Panc1 (cell line): ENCODE data around the gene RIMKLA. TPM values are rescaled to one million over a fixed set of nuclear protein-coding genes. Genes with fewer than 3 reads are reported as not detected.

Experiments
- ATAC-seq: fragments of 200-7000 bp; cut with Tn5 transposase; 2 replicates; pipeline ENCODE4 v1.9.1; 2020; ENCODE audit warnings: mild to moderate bottlenecking, moderate library complexity
- BruUV-seq: library from RNA; stranded (reverse); fragments of 400-500 nt; replicated peaks from 2 replicates; lab custom pipeline; 2021; lab: Mats Ljungman, UMichigan
- CTCF ChIA-PET: fragments of 300-600 bp; sonication (Branson Sonifier 250); formaldehyde crosslinking; loops from one replicate; lab custom pipeline; 2022; ENCODE audit warnings: antibody characterized with exemption; lab: Charles Lee
- POLR2A ChIA-PET: fragments of 300-600 bp; sonication (Branson Sonifier 250); formaldehyde crosslinking; loops from one replicate; lab custom pipeline; 2022; ENCODE audit warnings: antibody characterized with exemption; lab: Charles Lee
- DNase-seq: peaks from one replicate; pipeline ENCODE4 v3.0.0-alpha.2; 2010; ENCODE audit warnings: low read depth, low spot score
- H3K27ac ChIP-seq: 2 replicates; pipeline ENCODE4 v1.5.1; 2011; ENCODE audit warnings: mild to moderate bottlenecking, low read length, inconsistent platforms
- H3K27me3 ChIP-seq: fragments of 200-500 bp; sonication (Bioruptor generic); 2 replicates; pipeline ENCODE4 v1.6.0; 2014; ENCODE audit warnings: low read length, inconsistent platforms; ENCODE audit not compliant: control insufficient read depth, insufficient read depth
- H3K36me3 ChIP-seq: fragments of 200-500 bp; sonication (Bioruptor generic); 2 replicates; pipeline ENCODE4 v1.5.1; 2014; ENCODE audit warnings: inconsistent platforms, mild to moderate bottlenecking, low read length, moderate library complexity; ENCODE audit not compliant: control insufficient read depth, insufficient read depth
- H3K4me1 ChIP-seq: 2 replicates; pipeline ENCODE4 v1.5.1; 2011; ENCODE audit warnings: inconsistent platforms, mild to moderate bottlenecking, low read length, moderate library complexity; ENCODE audit not compliant: control insufficient read depth, insufficient read depth
- H3K4me3 ChIP-seq, 2 experiments: 2 replicates each; pipeline ENCODE4 v1.5.1; 2011 to 2012; ENCODE audit warnings: low read depth in 2 of 2, low read length in 2 of 2, mild to moderate bottlenecking in 2 of 2, inconsistent platforms in 1 of 2, moderate library complexity in 1 of 2
- H3K9me3 ChIP-seq: fragments of 200-500 bp; sonication (Bioruptor generic); 2 replicates; pipeline ENCODE4 v1.5.1; 2014; ENCODE audit warnings: low read depth, mild to moderate bottlenecking, inconsistent platforms, low read length, moderate library complexity; ENCODE audit not compliant: control insufficient read depth, insufficient read depth
- CTCF ChIP-seq: fragments of 450-650 bp; IDR thresholded peaks from 2 replicates; pipeline ENCODE4 v1.5.1; 2017; ENCODE audit warnings: mild to moderate bottlenecking
- POLR2AphosphoS5 ChIP-seq: IDR thresholded peaks from 2 replicates; pipeline ENCODE4 v1.6.1; 2012; ENCODE audit warnings: mild to moderate bottlenecking, low read depth, low read length, moderate library complexity
- REST ChIP-seq, 2 experiments: IDR thresholded peaks; 2 replicates each; pipeline ENCODE4 v1.6.1; 2011 to 2012; ENCODE audit warnings: low read depth in 2 of 2, control low read depth in 1 of 2, low read length in 1 of 2, mild to moderate bottlenecking in 1 of 2, moderate library complexity in 1 of 2; ENCODE audit not compliant: insufficient read depth in 1 of 2
- SIN3A ChIP-seq: IDR thresholded peaks from 2 replicates; pipeline ENCODE4 v1.6.1; 2012; ENCODE audit warnings: low read depth, mild to moderate bottlenecking, low read length, moderate library complexity, borderline replicate concordance; ENCODE audit not compliant: insufficient read depth
- TCF7L2 ChIP-seq: IDR thresholded peaks from 2 replicates; pipeline ENCODE4 v1.6.1; 2011; ENCODE audit warnings: mild to moderate bottlenecking, low read depth, low read length, inconsistent platforms
- in situ Hi-C: cut with HindIII; loops from 2 replicates; pipeline ENCODE4 v1.10.0; 2016; ENCODE audit warnings: low sequenced_read_pairs, low pct_unique_long_range_greater_than_20kb
- intact Hi-C: fragments of 100-400 bp; cut with micrococcal nuclease; formaldehyde crosslinking; loops from one replicate; pipeline ENCODE4 v1.10.0; 2022; ENCODE audit not compliant: unreplicated experiment
- total RNA-seq: library from RNA; stranded (reverse); gene quantifications from one replicate; pipeline ENCODE4 v1.2.1, GENCODE V29; 2021; ENCODE audit not compliant: unreplicated experiment

The RIMKLA gene
- total RNA-seq, 1 experiment from 2014 or later: 13.6 TPM

GRCh38 chr1:42462828-42463763, 82.5 kb downstream of the RIMKLA start, which contains the start of gene CCDC30:
TSS of gene CCDC30 (plus strand) at chr1:42463286. CDS start at chr1:42480552, 17,266 bp downstream.
- BruUV-seq: no TSS peak
- ChIA-PET POLR2A (interaction anchor here (0.5 to 1.1 kb wide), 3 partner anchors 203 to 1887 kb away, joined by 3 to 4 read pairs (median 4); no protein-coding TSS in a partner anchor), CTCF (no interaction called here)
- intact Hi-C loops: loop anchor here (5.0 kb wide), 1 partner anchor 126 kb away; the partner anchor contains the start of gene FOXJ3
- in situ Hi-C loops: no loop called here
- Histone ChIP-seq H3K27ac (peak within 1 kb of the TSS; percentile 80), H3K9me3 (no peaks in the 10 kb centered on the region), H3K4me3 (peak within 1 kb of the TSS; percentile 78 to 93), H3K4me1 (peaks cover 18% of the 10 kb centered on the region), H3K36me3 (peaks cover 13% of the 10 kb centered on the region), H3K27me3 (no peaks in the 10 kb centered on the region)
- no peak for TF ChIP-seq CTCF
- peak; percentile 97; the same call in 1 of the 2 replicates for TF ChIP-seq SIN3A
- TF ChIP-seq TCF7L2: peak; percentile 58; the same call in 1 of the 2 replicates
- peak; percentile 69 for TF ChIP-seq POLR2AphosphoS5
- peak; percentile 97 for DNase-seq
- ATAC-seq: peak; percentile 100

GRCh38 chr1:42463921-42464320, 83.3 kb downstream of the RIMKLA start:
- peaks cover 4% of the 10 kb centered on the region for H3K36me3 ChIP-seq
- H3K4me3 ChIP-seq: peak overlapping the region; percentile 78 to 93
- intact Hi-C loops (loop anchor here (5.0 kb wide), 1 partner anchor 127 kb away; the partner anchor contains the start of gene FOXJ3), in situ Hi-C loops (no loop called here)
- ChIA-PET CTCF (interaction anchor here (0.5 kb wide), 1 partner anchor 286 kb away, joined by 3 read pairs; no protein-coding TSS in a partner anchor), POLR2A (no interaction called here)
- DNase-seq (no peak), ATAC-seq (no peak)
- no TSS peak for BruUV-seq
- H3K27ac ChIP-seq: no peak overlapping the region
- H3K9me3 ChIP-seq: no peaks in the 10 kb centered on the region
- H3K4me1 ChIP-seq: peaks cover 18% of the 10 kb centered on the region
- H3K27me3 ChIP-seq: no peaks in the 10 kb centered on the region
- TF ChIP-seq REST (IDR thresholded peaks at IDR 0.05; ENCODE audit: insufficient read depth in 1 of 2, low read depth in 2 of 2, low read length in 1 of 2) (no peak), TCF7L2 (no peak), CTCF (no peak), POLR2AphosphoS5 (no peak), SIN3A (no peak)
